ENCODE measurements around the gene RHOF. TPM values are rescaled to one million over a fixed set of nuclear protein-coding genes. Genes with fewer than 3 reads are reported as not detected.
A peak's percentile ranks its signal among the peaks of the same experiment; 100 is the strongest.

RHOF gene
- total and polyA plus RNA-seq, 2 of the 13 experiments (the other 11 are each of a cell fraction or from before 2014, with no cell fraction given), result 14.6 to 32.2 TPM

DNA sequence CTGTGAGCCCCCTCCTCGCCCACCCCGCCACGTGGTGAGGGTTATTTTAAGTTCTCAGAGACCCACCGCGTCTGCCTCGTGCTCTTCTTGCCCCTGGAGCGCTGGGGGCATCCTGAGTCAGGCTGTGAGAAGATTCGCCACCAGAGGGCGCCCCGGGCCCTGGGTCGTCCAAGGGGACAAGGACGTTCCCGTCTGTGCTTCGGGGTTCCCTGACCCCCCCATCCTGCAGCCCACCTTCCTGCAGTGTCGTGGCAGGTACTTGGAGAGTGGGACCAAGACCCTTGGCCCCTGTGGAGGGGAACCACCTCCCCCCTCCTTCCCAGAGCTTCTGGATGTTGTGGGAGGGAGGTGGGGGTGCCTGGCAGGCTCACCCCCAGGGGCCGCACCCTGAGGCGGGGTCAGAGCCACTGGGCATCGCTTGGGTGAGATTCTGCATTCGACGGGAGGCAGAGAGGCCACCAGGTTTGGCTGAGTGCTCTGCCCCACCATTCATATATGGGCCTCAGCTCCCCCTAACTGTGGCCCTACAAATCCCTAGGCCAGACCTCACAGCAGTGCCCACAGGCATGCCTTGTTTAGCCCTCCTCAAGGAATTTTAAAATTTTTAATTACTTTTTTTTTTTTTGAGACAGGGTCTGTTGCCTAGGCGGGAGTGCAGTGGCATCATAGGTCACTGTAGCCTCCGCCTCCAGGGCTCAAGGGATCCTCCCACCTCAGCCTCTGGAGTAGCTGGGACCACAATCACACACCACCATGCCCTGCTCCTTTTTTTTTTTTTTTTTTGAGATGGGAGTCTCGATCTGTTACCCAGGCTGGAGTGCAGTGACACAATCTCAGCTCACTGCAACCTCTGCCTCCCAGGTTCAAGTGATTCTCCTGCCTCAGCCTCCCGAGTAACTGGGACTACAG is 17.0 kb downstream of the RHOF start (continued):
- TF ChIP-seq, protein P1, sequence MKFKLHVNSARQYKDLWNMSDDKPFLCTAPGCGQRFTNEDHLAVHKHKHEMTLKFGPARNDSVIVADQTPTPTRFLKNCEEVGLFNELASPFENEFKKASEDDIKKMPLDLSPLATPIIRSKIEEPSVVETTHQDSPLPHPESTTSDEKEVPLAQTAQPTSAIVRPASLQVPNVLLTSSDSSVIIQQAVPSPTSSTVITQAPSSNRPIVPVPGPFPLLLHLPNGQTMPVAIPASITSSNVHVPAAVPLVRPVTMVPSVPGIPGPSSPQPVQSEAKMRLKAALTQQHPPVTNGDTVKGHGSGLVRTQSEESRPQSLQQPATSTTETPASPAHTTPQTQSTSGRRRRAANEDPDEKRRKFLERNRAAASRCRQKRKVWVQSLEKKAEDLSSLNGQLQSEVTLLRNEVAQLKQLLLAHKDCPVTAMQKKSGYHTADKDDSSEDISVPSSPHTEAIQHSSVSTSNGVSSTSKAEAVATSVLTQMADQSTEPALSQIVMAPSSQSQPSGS (CRISPR knock-in tag; IDR thresholded peaks at IDR 0.05), result no peak
- TF ChIP-seq FIP1L1 (IDR thresholded peaks at IDR 0.05; ENCODE audit: borderline replicate concordance, insufficient read depth, low read depth, low read length) (no peak), SYNCRIP (IDR thresholded peaks at IDR 0.05; ENCODE audit: insufficient read depth, low read depth, low read length) (no peak), ZNF670 (CRISPR knock-in tag; IDR thresholded peaks at IDR 0.05; ENCODE audit: borderline replicate concordance) (no peak), SRF (IDR thresholded peaks at IDR 0.05; ENCODE audit: low read depth, low read length) (no peak), KDM5B (CRISPR knock-in tag; IDR thresholded peaks at IDR 0.05; ENCODE audit: borderline replicate concordance) (no peak), ZFP1 (CRISPR knock-in tag; IDR thresholded peaks at IDR 0.05) (no peak), FOSL1 (CRISPR knock-in tag; IDR thresholded peaks at IDR 0.05; ENCODE audit: borderline replicate concordance) (no peak), ZMYM3 (CRISPR knock-in tag; IDR thresholded peaks at IDR 0.05) (no peak), RBM22 (optimal IDR thresholded peaks at IDR 0.05; ENCODE audit: low read length) (peak; percentile 71), ZNF44 (CRISPR knock-in tag; IDR thresholded peaks at IDR 0.05) (no peak), ZNF501 (CRISPR knock-in tag; IDR thresholded peaks at IDR 0.05) (peak; percentile 68; the same call in 1 of the 2 replicates), ZNF562 (CRISPR knock-in tag; IDR thresholded peaks at IDR 0.05; ENCODE audit: borderline replicate concordance) (no peak), ZNF24 (IDR thresholded peaks at IDR 0.05) (no peak)
- TF ChIP-seq, protein P2, sequence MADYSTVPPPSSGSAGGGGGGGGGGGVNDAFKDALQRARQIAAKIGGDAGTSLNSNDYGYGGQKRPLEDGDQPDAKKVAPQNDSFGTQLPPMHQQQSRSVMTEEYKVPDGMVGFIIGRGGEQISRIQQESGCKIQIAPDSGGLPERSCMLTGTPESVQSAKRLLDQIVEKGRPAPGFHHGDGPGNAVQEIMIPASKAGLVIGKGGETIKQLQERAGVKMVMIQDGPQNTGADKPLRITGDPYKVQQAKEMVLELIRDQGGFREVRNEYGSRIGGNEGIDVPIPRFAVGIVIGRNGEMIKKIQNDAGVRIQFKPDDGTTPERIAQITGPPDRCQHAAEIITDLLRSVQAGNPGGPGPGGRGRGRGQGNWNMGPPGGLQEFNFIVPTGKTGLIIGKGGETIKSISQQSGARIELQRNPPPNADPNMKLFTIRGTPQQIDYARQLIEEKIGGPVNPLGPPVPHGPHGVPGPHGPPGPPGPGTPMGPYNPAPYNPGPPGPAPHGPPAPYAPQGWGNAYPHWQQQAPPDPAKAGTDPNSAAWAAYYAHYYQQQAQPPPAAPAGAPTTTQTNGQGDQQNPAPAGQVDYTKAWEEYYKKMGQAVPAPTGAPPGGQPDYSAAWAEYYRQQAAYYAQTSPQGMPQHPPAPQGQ (CRISPR knock-in tag; IDR thresholded peaks at IDR 0.05; ENCODE audit: borderline replicate concordance), result no peak
- TF ChIP-seq, protein P3, sequence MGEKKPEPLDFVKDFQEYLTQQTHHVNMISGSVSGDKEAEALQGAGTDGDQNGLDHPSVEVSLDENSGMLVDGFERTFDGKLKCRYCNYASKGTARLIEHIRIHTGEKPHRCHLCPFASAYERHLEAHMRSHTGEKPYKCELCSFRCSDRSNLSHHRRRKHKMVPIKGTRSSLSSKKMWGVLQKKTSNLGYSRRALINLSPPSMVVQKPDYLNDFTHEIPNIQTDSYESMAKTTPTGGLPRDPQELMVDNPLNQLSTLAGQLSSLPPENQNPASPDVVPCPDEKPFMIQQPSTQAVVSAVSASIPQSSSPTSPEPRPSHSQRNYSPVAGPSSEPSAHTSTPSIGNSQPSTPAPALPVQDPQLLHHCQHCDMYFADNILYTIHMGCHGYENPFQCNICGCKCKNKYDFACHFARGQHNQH (CRISPR knock-in tag; IDR thresholded peaks at IDR 0.05), result no peak; the same call in 1 of the 2 replicates
- TF ChIP-seq, protein P4, sequence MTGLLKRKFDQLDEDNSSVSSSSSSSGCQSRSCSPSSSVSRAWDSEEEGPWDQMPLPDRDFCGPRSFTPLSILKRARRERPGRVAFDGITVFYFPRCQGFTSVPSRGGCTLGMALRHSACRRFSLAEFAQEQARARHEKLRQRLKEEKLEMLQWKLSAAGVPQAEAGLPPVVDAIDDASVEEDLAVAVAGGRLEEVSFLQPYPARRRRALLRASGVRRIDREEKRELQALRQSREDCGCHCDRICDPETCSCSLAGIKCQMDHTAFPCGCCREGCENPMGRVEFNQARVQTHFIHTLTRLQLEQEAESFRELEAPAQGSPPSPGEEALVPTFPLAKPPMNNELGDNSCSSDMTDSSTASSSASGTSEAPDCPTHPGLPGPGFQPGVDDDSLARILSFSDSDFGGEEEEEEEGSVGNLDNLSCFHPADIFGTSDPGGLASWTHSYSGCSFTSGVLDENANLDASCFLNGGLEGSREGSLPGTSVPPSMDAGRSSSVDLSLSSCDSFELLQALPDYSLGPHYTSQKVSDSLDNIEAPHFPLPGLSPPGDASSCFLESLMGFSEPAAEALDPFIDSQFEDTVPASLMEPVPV (CRISPR knock-in tag; IDR thresholded peaks at IDR 0.05), result no peak
- TF ChIP-seq, protein P5, sequence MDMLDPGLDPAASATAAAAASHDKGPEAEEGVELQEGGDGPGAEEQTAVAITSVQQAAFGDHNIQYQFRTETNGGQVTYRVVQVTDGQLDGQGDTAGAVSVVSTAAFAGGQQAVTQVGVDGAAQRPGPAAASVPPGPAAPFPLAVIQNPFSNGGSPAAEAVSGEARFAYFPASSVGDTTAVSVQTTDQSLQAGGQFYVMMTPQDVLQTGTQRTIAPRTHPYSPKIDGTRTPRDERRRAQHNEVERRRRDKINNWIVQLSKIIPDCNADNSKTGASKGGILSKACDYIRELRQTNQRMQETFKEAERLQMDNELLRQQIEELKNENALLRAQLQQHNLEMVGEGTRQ (IDR thresholded peaks at IDR 0.05; ENCODE audit: low read depth, low read length), result no peak
- TF ChIP-seq, protein P5 (CRISPR knock-in tag; IDR thresholded peaks at IDR 0.05; ENCODE audit: borderline replicate concordance), result no peak
- TF ChIP-seq, protein P6, sequence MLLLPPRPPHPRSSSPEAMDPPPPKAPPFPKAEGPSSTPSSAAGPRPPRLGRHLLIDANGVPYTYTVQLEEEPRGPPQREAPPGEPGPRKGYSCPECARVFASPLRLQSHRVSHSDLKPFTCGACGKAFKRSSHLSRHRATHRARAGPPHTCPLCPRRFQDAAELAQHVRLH (CRISPR knock-in tag; IDR thresholded peaks at IDR 0.05; ENCODE audit: borderline replicate concordance, low read depth), result no peak

Measured in HepG2 (cell line).